Vagina (tissue), 2 donors: Measurements from ENCODE around the gene HUNK. TPM values are rescaled to one million over a fixed set of nuclear protein-coding genes. Genes with fewer than 3 reads are reported as not detected.

Experiments used
- DNase-seq, 2 donors: peaks; one replicate each; pipeline ENCODE4 v3.0.0-alpha.2; 2017; ENCODE audit errors: extremely low spot score in 2 of 2
- H3K27ac ChIP-seq: fragments of 200-600 bp; sonication (generic); one replicate; pipeline ENCODE4 v1.5.1; 2019
- H3K27me3 ChIP-seq: fragments of 200-600 bp; sonication (generic); one replicate; pipeline ENCODE4 v1.5.1; 2019
- H3K36me3 ChIP-seq, 2 donors: fragments of 200-600 bp; sonication (generic); one replicate each; pipeline ENCODE4 v1.5.1; 2017 to 2019
- H3K4me1 ChIP-seq: fragments of 200-600 bp; sonication (generic); one replicate; pipeline ENCODE4 v1.5.1; 2019
- H3K4me3 ChIP-seq, 2 donors: fragments of 200-600 bp; sonication (generic); 1 replicate in 1 of 2; 2 replicates in 1 of 2; pipeline ENCODE4 v1.5.1; 2016 to 2019
- H3K9me3 ChIP-seq: fragments of 200-600 bp; sonication (generic); one replicate; pipeline ENCODE4 v1.5.1; 2019
- CTCF ChIP-seq, 3 experiments: fragments of 450-650 bp in 2 of 3; fragments of 200-600 bp in 1 of 3; sonication (generic) in 1 of 3; IDR thresholded peaks; one replicate each; pipeline ENCODE4 v1.5.1; 2017 to 2019; ENCODE audit warnings: antibody characterized with exemption in 3 of 3, mild to moderate bottlenecking in 2 of 3, moderate library complexity in 2 of 3
- POLR2A ChIP-seq, 2 donors: fragments of 450-650 bp; IDR thresholded peaks; one replicate each; pipeline ENCODE4 v1.6.1; 2017; ENCODE audit warnings: antibody characterized with exemption in 2 of 2, mild to moderate bottlenecking in 2 of 2, moderate library complexity in 2 of 2
- POLR2AphosphoS5 ChIP-seq, 2 donors: sonication (generic); formaldehyde crosslinking; IDR thresholded peaks; one replicate each; pipeline ENCODE4 v1.9.0; 2017; ENCODE audit warnings: antibody characterized with exemption in 2 of 2, mild to moderate bottlenecking in 2 of 2, low read depth in 1 of 2; ENCODE audit not compliant: insufficient read depth in 1 of 2
- intact Hi-C: fragments of 100-400 bp; cut with DNase I; formaldehyde crosslinking; loops from one replicate; pipeline ENCODE4 v1.15.1; 2023
- total RNA-seq: library from RNA; depleted of rRNA; stranded (reverse); fragments of >200 nt; gene quantifications from one replicate; pipeline ENCODE4 v1.2.3, GENCODE V29; 2016

HUNK gene
- total RNA-seq, 1 donor from 2014 or later, result 0.74 TPM

- Histone ChIP-seq H3K36me3 (no peaks in the 10 kb centered on the region), H3K27ac (no peak overlapping the region), H3K4me1 (no peaks in the 10 kb centered on the region), H3K27me3 (no peaks in the 10 kb centered on the region), H3K4me3 (no peak overlapping the region), H3K9me3 (no peaks in the 10 kb centered on the region)
- no peak for TF ChIP-seq POLR2A (IDR thresholded peaks at IDR 0.05)
- no peak for TF ChIP-seq CTCF (IDR thresholded peaks at IDR 0.05)
- no peak for TF ChIP-seq POLR2AphosphoS5 (IDR thresholded peaks at IDR 0.05; ENCODE audit: insufficient read depth in 1 of 2, low read depth in 1 of 2)
- intact Hi-C loops, result no loop called here
- DNase-seq, result no peak
Measured at GRCh38 chr21:31896019-31896418, 23.2 kb downstream of the HUNK start.

GRCh38 chr21:31897311-31897710 lies 24.5 kb downstream of the HUNK start:
- no peak for DNase-seq

GRCh38 chr21:31898933-31899630 lies 26.3 kb downstream of the HUNK start:
- H3K36me3 ChIP-seq, result no peaks in the 10 kb centered on the region
- no peak overlapping the region for H3K4me3 ChIP-seq
- no peak overlapping the region for H3K27ac ChIP-seq
- DNase-seq, result no peak
- no peak for TF ChIP-seq POLR2AphosphoS5 (IDR thresholded peaks at IDR 0.05; ENCODE audit: insufficient read depth in 1 of 2, low read depth in 1 of 2)
- no peak for TF ChIP-seq POLR2A (IDR thresholded peaks at IDR 0.05)
- no peak for TF ChIP-seq CTCF (IDR thresholded peaks at IDR 0.05)
- H3K9me3 ChIP-seq, result no peaks in the 10 kb centered on the region
- intact Hi-C loops, result no loop called here
- no peaks in the 10 kb centered on the region for H3K4me1 ChIP-seq
- no peaks in the 10 kb centered on the region for H3K27me3 ChIP-seq

More at GRCh38 chr21:31897311-31897710, 24.5 kb downstream of the HUNK start:
- H3K27me3 ChIP-seq, result no peaks in the 10 kb centered on the region
- intact Hi-C loops, result no loop called here
- no peak overlapping the region for H3K4me3 ChIP-seq
- H3K27ac ChIP-seq, result no peak overlapping the region
- no peak for TF ChIP-seq POLR2AphosphoS5 (IDR thresholded peaks at IDR 0.05; ENCODE audit: insufficient read depth in 1 of 2, low read depth in 1 of 2)
- no peak for TF ChIP-seq POLR2A (IDR thresholded peaks at IDR 0.05)
- TF ChIP-seq CTCF (IDR thresholded peaks at IDR 0.05), result no peak
- no peaks in the 10 kb centered on the region for H3K9me3 ChIP-seq
- H3K36me3 ChIP-seq, result no peaks in the 10 kb centered on the region
- H3K4me1 ChIP-seq, result no peaks in the 10 kb centered on the region

- intact Hi-C loops, result no loop called here
- Histone ChIP-seq H3K4me1 (no peaks in the 10 kb centered on the region), H3K27ac (no peak overlapping the region), H3K27me3 (no peaks in the 10 kb centered on the region), H3K9me3 (no peaks in the 10 kb centered on the region), H3K36me3 (no peaks in the 10 kb centered on the region), H3K4me3 (no peak overlapping the region)
- no peak for DNase-seq
- TF ChIP-seq CTCF (IDR thresholded peaks at IDR 0.05) (no peak), POLR2A (IDR thresholded peaks at IDR 0.05) (no peak), POLR2AphosphoS5 (IDR thresholded peaks at IDR 0.05; ENCODE audit: insufficient read depth in 1 of 2, low read depth in 1 of 2) (no peak)
Measured at GRCh38 chr21:31900121-31900895, 27.5 kb downstream of the HUNK start.

GRCh38 chr21:31901315-31901714 lies 28.5 kb downstream of the HUNK start:
- H3K4me1 ChIP-seq, result no peaks in the 10 kb centered on the region
- no peaks in the 10 kb centered on the region for H3K9me3 ChIP-seq
- intact Hi-C loops, result no loop called here
- TF ChIP-seq POLR2AphosphoS5 (IDR thresholded peaks at IDR 0.05; ENCODE audit: insufficient read depth in 1 of 2, low read depth in 1 of 2) (no peak), CTCF (IDR thresholded peaks at IDR 0.05) (no peak), POLR2A (IDR thresholded peaks at IDR 0.05) (no peak)
- no peaks in the 10 kb centered on the region for H3K27me3 ChIP-seq
- H3K36me3 ChIP-seq, result no peaks in the 10 kb centered on the region
- H3K27ac ChIP-seq, result no peak overlapping the region
- DNase-seq, result no peak
- no peak overlapping the region for H3K4me3 ChIP-seq
